ENCODE measurements around the gene LCMT1. TPM values are rescaled to one million over a fixed set of nuclear protein-coding genes. Genes with fewer than 3 reads are reported as not detected.

Gene LCMT1
- total and polyA plus RNA-seq, 2 of the 4 experiments (the other 2 are of a cell fraction) = 33.1 to 60.4 TPM

- Histone ChIP-seq H4K91ac (ENCODE audit: insufficient read depth, low read depth, low read length) (no peak overlapping the region), H3K14ac (replicated peaks; ENCODE audit: low read depth, low read length) (no peak overlapping the region), H3K4me1 (ENCODE audit: control insufficient read depth, insufficient read depth, low read length) (no peaks in the 10 kb centered on the region), H2BK120ac (ENCODE audit: low read depth, low read length) (no peak overlapping the region), H2AK5ac (ENCODE audit: low read depth, low read length) (no peak overlapping the region), H4K5ac (ENCODE audit: low read depth, low read length) (no peak overlapping the region), H2AK9ac (replicated peaks; ENCODE audit: low read depth, low read length, poor library complexity) (no peak overlapping the region), H3K4ac (ENCODE audit: low read depth, low read length) (no peak overlapping the region), H4K8ac (ENCODE audit: low read depth in 2 of 2, low read length in 2 of 2) (no peak overlapping the region), H3K56ac (ENCODE audit: extremely low read depth, insufficient read depth, low read length) (no peak overlapping the region), H3K36me3 (ENCODE audit: control insufficient read depth, insufficient read depth, low read length) (no peaks in the 10 kb centered on the region), H3K4me2 (ENCODE audit: low read depth, low read length) (no peak overlapping the region), H2BK5ac (ENCODE audit: low read depth, low read length, poor library complexity, severe bottlenecking) (no peak overlapping the region), H2BK20ac (ENCODE audit: low read depth, low read length) (no peak overlapping the region), H3K9me3 (ENCODE audit: control insufficient read depth, insufficient read depth, low read length) (no peaks in the 10 kb centered on the region), H3K9me1 (ENCODE audit: insufficient read depth, low read length) (no peaks in the 10 kb centered on the region), H4K20me1 (ENCODE audit: insufficient read depth, low read length) (no peaks in the 10 kb centered on the region), H3K18ac (ENCODE audit: low read depth, low read length) (no peak overlapping the region), H3K23ac (ENCODE audit: low read depth, low read length) (no peak overlapping the region), H3K4me3 (ENCODE audit: insufficient read depth, low read depth, low read length) (no peak overlapping the region), H3K27ac (ENCODE audit: insufficient read depth, low read length) (no peak overlapping the region), H2BK15ac (ENCODE audit: low read depth, low read length) (no peak overlapping the region), H3K27me3 (ENCODE audit: control insufficient read depth, insufficient read depth, low read length) (peaks cover 6% of the 10 kb centered on the region), H3K79me1 (ENCODE audit: low read depth in 1 of 2, low read length in 2 of 2) (no peaks in the 10 kb centered on the region), H3K9ac (ENCODE audit: low read depth, low read length) (no peak overlapping the region), H2AFZ (replicated peaks; ENCODE audit: low read length, poor library complexity) (no peak overlapping the region)
- dilution Hi-C loops (cut with HindIII; ENCODE audit: low sequenced_read_pairs, unreplicated experiment) (no loop called here), intact Hi-C loops (cut with micrococcal nuclease) (loop anchor here (10.0 kb wide), 1 partner anchor 388 kb away; no protein-coding TSS in a partner anchor), in situ Hi-C loops (cut with MboI; ENCODE audit: low sequenced_read_pairs) (loop anchor here (10.0 kb wide), 1 partner anchor 98 kb away; no protein-coding TSS in a partner anchor)
- BruUV-seq (replicated peaks) = no TSS peak
- ChIA-PET CTCF (interaction anchor here (0.6 kb wide), 1 partner anchor 868 kb away, joined by 3 read pairs; no protein-coding TSS in a partner anchor), POLR2A (ENCODE audit: unreplicated experiment) (no interaction called here)
- TF ChIP-seq MAFK (IDR thresholded peaks at IDR 0.05; ENCODE audit: low read depth, low read length) (no peak), RFX5 (IDR thresholded peaks at IDR 0.05; ENCODE audit: low read depth, low read length) (no peak), NFE2L2 (IDR thresholded peaks at IDR 0.05; ENCODE audit: low read depth, low read length) (no peak), RAD21 (IDR thresholded peaks at IDR 0.05; ENCODE audit: low read length) (no peak), FOS (IDR thresholded peaks at IDR 0.05; ENCODE audit: low read depth, low read length) (no peak), CEBPB (IDR thresholded peaks at IDR 0.05; ENCODE audit: low read depth, low read length) (no peak), BHLHE40 (IDR thresholded peaks at IDR 0.05; ENCODE audit: low read depth, low read length) (no peak), CHD1 (IDR thresholded peaks at IDR 0.05; ENCODE audit: low read depth, low read length) (no peak)
- ATAC-seq (ENCODE audit: low read depth) (no peak), DNase-seq (no peak)
- WGBS, 2 experiments (ENCODE audit: extremely low coverage in 2 of 2, insufficient read length in 1 of 2) = 80% methylated on average over 1 of the region's 8 CpGs; no CpG with 5 or more reads in 1 of the 2 experiments
These were observed 111.4 kb downstream of the LCMT1 start for GRCh38 chr16:25222959-25223358.

Measured in IMR-90 (cell line).